Measurements from ENCODE around the gene KLHDC10.

GRCh38 chr7:130174237-130174959, 104.1 kb downstream of the KLHDC10 start:
- TF ChIP-seq, protein P1, sequence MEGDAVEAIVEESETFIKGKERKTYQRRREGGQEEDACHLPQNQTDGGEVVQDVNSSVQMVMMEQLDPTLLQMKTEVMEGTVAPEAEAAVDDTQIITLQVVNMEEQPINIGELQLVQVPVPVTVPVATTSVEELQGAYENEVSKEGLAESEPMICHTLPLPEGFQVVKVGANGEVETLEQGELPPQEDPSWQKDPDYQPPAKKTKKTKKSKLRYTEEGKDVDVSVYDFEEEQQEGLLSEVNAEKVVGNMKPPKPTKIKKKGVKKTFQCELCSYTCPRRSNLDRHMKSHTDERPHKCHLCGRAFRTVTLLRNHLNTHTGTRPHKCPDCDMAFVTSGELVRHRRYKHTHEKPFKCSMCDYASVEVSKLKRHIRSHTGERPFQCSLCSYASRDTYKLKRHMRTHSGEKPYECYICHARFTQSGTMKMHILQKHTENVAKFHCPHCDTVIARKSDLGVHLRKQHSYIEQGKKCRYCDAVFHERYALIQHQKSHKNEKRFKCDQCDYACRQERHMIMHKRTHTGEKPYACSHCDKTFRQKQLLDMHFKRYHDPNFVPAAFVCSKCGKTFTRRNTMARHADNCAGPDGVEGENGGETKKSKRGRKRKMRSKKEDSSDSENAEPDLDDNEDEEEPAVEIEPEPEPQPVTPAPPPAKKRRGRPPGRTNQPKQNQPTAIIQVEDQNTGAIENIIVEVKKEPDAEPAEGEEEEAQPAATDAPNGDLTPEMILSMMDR (IDR thresholded peaks at IDR 0.05) = no peak
- no peak for TF ChIP-seq ZFX (IDR thresholded peaks at IDR 0.05; ENCODE audit: borderline replicate concordance)
